ENCODE measurements around the gene CCDC174.
"Not testable (repeated sequence)": the region's sequence is repeated elsewhere in the genome, so short reads cannot be mapped to it uniquely, and the experiment has no call there.

The CCDC174 gene

DNA sequence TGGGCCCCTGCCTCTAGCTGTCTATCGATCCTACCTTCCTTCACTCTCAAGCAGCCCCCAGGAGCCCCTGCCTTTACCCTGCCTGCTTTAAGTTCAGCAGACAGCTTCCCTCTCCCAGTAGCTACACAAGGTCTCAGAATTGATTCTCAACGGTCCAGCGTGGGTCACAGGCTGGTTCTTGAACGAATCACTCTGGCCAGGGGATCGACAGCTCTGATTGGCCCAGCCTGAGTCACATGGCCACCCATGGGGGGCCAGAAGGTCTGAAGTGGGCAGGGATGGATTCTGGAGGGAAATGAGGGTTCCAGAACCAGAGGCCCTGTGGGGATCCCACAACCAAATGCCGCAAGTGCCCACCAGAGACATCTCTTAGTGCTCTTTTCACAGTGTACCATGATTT lies 23.7 kb upstream of the CCDC174 start:
- no peak for DNase-seq

DNA sequence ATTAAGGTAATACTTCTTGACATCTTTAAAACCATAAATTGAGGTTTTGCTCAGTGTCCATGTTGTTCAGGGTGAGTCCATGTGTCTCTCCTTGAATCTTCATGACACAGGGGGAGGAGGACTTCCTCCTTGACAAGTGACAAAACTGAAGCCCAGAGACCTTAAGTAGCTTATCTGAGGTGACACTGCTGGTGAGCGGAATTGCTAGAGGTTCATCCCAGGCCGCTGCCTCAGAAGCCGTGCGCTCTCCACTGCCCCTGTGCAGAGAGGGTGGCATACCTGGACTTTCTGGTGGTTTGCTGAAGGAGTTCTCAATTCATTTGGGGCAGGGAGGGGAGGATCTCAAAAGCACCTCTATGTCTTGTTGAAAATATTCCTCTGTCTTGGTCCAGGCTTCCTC lies 23.2 kb upstream of the CCDC174 start:
- DNase-seq, result no peak

DNA sequence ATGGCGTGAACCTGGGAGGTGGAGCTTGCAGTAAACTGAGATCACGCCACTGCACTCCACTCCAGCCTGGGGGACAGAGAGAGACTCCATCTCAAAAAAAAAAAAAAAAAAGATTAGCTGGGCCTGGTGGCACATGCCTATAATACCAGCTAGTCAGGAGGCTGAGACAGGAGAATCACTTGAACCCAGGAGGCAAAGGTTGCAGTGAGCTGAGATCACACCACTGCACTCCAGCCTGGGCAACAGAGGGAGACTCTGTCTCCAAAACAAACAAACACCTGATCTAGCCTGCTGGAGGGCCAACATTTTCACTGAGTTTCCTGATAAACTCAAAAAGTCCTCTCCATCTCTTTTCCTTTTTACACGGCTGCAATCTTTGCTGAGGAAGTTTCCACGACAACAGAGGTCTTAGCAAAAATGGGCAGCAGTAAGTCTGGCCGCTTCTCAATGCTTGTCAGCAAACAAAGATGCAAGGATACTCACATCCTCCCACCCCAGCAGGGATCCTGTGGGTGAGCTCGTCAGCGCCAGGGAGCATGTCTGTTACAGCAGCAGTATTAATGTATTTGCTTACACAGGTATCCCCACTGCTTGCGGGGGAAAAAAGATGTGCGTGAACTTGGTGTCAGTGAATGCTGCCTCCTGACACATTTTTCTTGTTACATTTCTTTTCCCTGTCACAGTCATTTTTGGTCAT lies 21.0 kb upstream of the CCDC174 start:
- DNase-seq, result no peak

DNA sequence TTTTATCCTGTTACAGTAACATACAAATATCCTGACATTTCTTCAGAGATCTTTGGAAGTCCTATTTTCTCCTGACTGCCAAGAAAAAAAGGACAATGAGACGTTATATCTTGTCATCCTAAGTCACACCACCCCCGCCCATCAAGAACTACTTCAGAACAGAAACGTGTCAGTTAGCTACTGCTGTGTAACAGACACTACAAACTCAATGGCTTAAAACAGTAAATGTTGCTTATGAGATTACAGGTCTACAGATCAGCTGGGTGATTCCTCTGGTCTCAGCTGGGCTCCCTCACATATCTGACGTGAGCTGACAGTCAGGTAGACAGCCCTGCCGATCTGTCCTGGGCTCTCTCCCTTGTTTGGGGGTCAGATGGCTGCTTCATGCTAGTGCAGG lies 20.5 kb upstream of the CCDC174 start:
- no peak for DNase-seq

DNA sequence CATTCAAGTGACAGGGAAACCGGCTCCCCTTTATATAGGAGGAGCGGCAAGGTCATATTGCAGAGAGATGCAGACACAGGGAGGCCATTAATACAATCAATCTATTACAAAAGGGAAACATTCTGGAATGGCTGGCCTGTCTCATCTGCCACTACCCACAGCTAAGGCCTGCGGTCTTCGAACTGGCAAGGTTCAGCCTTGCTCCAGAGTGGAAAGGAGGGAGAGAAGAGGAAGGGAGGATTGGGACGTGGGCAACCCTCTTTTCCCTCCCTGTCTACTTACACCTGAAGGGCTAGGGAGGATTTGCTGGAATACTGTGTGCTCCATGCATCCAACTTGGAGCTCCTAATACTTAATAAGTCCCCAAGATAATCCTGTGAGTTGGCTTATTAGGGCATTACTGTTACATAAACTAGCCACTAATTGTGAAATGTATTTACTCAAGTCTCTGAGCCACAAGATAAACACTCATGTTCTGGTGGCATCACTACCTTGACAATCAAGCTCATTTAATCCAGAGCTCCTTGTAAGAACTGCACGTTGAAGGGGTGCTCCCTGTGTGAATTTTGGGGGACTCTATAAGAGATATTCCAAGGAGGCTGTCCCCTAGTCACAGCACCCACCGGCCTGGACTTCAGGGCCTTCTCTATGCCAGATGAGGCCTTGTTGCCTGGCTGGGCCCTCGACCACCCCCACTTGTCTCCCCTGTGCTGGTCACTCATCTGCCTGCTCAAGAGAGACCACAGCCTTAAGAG lies 19.7 kb upstream of the CCDC174 start:
- no peak for DNase-seq

DNA sequence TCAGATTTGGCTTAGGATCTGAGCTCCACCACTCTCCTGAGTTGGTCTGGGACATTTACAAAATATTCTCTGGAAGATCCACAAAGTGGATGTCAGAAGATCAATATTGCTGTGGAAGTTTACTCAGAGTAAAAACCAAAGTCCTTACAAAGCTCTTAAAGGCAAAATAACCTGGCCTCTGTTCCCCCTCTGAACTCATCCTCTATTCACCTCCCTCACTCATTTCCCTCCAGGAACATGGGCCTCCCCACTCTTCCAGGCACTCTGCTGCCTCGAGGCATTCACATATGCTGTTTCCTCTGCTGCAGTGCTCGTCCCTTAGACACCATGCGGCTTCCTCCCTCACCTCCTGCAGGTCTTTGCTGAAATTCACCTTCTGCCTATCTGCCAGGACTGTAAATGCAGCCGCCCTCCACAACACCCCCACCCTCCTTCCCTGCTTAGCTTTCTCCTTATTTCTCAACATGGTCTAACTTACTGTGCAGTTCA lies 19.1 kb upstream of the CCDC174 start:
- no peak for DNase-seq

DNA sequence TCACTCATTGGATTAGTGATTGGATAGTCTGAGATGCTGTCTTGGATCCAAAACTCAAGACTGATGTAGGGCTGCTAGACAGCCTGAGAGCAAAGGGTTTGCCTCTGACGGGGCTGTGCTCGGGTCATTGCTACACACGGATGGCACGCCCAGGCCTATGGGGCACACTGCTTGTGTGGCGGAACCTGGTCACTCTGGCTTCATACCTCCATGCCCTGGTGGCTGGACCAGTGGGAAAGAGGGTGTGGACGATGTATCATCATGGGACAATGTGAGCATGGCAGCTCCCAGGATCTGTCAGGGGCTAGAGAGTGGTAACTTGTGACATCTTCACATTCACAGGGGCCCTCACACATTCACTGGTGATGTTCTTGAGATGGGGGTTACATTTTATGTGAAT lies 18.1 kb upstream of the CCDC174 start:
- DNase-seq, result no peak

DNA sequence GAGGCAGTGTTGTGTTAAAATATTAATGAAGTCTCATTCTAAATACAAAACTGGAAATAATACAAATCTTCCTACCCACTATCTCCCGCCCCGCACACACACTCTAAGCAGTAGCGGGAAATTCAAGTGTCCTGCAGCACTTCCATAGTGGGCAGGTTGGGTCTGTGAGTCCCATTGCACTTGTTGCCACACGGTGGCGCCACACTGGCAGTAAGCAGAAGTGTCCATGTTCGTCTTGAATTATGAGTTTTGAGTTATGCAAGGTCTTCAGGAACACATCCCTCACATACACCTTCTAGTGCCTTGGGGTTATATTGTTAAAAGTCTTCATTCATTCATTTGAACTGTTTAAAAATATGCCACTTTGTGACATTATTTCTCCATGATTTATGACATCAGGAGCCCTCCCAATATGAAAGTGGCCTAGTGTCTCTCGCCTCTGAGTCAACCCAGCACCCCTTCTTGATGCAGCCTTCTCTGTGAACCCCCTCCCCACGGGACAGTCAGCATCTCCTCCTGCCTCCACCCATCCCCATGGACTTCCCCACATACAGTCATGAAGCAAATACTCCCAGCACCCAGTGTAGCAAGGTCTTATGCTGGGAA lies 17.6 kb upstream of the CCDC174 start:
- DNase-seq, result no peak

DNA sequence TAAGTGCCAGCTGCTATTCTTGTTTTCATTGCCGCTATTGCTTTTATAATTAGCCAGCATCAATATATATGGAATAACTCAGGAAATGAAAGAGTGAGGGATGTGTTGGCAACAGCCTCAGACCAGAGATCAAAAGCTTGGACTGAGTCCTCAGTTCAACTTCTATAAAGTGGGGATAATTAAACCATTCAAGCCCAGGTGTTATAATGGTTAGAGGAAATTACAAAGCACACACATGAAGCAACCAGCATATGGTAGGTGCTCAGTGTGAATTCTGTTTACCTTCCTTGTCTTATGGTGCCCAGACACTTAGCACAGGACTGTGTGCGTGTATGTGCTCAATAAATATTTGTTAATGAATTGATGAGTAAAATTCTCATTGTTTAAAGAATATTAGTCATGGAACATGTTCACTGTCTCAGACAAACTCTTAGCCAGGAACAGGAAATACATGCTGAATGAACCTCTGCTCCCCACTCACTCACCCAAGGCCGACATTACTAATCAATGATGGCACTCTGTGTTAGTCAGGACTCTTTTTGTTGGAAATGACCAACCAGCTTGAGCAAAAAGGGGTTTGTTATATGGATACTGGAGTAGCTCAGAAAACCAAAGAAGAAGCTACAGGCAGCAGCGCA lies 16.7 kb upstream of the CCDC174 start:
- DNase-seq, result no peak

DNA sequence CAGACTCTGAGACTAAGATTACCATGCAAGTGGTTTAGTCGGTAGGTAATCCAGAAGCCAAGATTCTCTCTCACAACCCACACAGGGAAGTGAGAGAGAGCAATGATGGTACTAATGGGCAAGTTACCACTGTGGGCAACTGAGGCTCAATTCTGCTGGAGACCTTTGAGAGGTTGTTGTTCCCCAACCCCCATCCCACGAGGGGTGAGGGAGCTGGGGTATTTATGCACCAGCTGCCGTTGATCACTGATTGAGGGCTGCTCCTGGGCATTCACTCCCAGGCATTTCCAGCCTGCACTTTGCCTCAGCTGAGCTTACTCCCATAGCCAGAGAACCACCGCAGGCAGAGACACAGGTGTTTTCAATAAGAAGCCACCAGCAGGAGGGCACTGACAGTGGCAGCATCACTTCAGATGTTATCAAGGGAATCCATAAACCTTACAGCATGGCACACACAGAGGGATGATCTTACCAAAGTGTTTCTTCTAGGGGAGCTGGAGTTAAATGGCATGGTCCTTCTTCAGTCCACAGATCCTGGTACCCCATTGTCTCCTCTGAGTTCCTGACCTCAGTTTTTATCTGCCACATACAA lies 15.0 kb upstream of the CCDC174 start:
- DNase-seq, result no peak

DNA sequence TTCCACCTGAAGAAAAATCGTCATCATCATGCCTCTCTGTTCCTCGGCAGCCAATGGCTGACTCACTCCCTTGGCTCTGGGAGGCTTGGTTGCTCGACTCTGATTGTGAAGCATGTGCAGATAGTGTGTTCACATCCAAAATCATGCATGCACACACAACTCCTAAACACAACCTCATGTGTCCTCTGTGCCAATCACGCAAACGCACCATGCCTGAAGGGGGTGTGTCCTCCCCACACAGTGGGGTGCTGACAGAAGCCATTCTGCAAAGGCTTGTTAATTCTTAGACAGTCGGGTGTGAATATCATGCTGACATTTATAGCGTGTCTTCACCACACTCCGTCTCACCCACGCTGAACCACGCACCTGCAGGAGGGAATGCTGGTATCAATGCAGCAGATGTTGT lies 11.4 kb upstream of the CCDC174 start:
- DNase-seq, result no peak

DNA sequence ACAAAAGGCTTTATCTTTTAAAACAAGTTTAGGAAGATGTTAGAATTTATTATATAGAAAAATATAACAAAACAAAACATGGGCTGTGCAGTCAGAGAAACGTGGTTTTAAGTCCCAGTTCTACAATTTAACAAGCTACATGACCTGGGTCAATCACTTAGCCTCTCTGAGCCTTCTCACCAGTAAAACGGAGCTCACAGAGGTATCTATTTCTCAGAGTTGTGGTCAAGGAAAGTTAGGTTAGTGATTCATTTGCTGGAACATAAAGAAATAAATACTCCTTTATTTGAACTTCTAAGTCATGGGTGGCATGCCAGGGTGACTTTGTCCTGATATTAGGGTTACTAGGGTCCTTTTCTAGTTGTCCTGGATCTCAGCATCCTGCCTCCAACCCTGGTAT lies 10.8 kb upstream of the CCDC174 start:
- no peak for DNase-seq

DNA sequence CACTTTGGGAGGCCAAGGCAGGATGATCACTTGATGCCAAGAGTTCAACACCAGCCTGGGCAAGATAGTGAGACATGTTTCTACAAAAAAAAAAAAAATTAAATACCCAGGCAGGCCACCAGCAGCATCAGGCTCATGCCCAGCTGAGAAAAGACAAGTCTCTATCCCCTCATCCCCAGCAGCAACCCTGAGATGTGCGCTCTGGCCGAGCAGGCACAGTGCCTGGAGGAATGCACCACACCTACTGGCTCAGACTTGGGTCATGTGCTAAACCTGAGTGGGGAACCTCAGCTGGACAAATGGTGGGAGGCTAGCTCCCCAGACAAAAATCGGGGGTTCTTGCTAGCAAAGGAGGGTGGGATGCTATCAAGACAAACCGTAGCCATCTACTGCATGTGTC lies 10.2 kb upstream of the CCDC174 start:
- DNase-seq, result no peak

DNA sequence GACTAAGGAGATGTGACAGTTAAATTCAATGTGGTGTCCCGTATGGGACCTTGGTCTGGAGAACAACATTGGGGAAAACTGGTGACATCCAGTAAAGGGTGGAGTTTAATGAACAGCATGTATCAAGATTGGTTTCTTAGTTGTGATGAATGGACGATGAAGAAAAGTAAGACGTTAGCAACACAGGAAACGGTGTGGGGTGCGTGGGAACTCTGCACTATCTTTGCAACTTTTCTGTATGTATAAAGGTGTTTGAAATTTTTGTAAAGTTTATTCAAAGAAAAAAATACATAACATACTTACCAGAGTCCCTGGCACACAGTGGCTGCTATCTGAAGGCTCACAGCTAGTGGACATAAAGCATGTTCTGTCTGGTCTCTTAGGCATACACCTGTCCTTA lies 6.1 kb upstream of the CCDC174 start:
- DNase-seq, result no peak

DNA sequence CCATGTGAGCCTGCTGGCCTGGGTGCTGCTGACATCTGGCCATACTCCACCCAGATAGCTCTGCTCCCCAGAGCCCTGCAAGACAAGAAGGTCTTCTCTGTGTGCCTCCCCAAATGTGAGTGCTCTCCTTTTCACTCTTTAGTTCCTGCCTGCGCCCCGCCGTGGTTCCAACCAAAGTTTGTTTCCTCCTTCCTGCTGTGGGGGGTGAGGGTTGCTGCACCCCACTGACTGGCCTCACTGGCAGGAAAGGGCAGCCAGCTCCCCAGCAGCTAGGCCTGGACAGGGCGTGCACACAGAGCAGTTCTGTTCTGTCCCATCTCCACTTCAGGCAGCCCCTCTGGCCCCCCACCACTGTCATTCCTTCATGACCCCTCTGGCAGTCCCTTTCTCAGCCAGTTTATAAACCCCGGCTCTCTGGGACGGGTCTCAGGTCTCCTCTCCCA lies 5.4 kb upstream of the CCDC174 start:
- no peak for DNase-seq

DNA sequence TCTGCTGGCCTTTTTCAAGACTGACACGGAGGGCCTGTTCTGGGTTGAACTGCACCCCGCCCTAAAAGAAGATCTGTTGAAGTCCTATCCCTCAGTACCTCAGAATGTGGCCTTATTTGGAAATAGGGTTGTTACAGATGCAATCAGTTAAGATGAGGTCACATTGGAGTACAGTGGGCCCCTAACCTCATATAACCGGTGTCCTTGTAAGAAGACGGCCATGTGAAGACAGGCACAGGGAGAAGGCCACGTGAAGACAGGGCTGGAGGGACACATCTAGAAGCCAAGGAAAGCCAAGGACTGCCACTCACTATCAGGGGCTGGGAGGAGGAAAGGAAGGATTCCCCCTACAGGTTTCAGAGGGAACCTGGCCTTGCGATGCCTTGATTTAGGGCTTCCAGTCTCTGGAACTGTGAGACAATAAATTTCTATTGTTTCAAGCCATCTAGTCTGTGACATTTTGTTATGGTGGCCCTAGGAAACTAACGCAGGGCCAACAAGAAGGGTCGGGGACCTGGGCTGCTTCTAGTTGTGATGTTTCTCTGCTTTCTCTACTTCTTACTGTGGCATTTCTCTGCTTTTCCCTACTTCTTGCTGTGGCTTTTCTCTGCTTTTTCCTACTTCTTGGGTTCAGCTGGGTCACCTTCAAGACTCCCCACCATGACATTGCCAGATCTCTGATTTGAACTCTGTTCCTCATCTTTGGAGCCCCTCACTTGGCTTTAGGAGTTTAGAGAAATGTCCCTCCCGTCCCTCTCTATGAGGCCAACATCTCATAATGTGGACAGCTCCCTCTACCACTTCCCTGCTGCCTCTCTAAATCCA lies 4.8 kb upstream of the CCDC174 start:
- no peak for DNase-seq

DNA sequence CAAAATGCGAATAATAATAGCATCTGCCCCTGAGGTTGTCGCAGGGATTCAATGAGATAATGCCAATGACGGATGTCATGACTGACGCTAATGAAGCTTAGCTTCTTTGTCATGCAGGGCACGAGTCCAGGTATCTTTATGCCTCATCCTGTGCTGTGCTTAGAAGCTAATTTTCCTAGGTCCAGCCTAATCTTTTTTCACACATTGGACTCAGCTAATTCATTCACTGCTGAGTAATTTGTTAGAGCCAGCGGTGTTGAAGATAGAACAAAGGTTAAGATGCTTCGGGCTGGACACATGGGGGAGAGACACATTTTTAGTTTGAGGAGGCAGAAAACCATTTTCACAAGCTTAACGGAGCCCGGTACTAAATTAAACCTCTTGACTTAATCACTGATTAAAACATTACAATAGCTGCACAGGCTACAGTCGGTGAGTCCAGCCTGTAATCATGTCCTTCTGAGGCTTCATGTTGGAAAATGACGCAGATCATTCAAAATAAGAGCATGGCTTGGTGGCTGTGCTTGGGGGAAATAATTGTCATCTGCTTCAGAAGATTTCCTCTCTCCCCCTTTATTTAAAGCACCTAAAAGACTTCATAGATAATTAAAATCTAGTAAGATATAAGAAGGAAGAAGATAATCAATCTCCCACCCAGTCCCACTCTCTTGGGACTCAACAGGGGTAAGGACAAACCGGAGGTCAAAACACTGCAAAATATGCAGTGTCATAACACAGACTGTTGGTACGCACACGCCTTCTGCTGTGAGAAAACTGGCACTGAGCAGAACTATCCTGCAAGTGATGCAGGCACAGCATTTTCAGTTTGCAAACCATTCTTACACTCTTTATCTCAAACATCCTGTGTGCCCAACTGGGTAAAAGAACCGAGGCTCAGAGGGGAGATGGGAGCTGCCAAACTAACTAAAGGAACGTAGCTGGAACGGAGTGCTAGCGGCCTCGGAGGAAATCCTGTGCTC lies 3.3 kb upstream of the CCDC174 start:
- DNase-seq, result no peak

DNA sequence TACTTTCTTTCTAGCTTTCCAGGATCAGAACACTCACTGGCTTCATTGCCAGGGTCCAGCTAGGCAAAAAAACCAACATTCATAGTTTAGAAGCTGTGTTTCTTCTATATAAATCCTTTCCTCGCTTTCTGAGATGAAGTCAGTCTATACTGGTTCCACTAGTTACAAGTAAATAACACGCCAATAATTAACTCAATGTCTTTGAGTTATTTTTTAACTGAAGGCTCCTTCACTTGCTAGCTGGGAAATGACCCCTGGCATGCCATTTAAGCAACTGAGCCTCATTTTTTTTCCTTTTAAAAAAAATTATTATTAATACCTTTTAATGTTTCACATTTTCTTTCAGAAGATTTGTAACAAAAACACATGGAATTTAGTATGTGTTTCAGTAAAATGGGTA lies 2.1 kb upstream of the CCDC174 start:
- no peak for DNase-seq

DNA sequence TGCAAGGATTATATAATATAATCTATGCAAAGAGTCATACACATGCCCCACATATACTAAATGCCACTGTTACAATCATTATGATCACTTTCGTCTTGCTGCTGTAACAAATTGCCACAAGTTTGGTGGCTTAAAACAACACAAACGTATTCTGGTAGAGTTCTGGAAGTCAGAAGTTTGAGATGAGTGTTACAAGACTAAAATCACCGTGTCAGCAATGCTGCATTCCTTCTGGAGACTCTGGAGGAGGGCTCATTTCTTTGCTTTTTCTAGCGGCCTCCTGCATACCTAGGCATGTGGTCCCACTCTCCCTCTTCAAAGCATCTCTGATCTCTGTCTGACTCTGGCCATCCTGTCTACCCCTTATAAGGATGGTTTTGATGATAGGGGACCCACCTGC lies 1.4 kb upstream of the CCDC174 start:
- no peak for DNase-seq

DNA sequence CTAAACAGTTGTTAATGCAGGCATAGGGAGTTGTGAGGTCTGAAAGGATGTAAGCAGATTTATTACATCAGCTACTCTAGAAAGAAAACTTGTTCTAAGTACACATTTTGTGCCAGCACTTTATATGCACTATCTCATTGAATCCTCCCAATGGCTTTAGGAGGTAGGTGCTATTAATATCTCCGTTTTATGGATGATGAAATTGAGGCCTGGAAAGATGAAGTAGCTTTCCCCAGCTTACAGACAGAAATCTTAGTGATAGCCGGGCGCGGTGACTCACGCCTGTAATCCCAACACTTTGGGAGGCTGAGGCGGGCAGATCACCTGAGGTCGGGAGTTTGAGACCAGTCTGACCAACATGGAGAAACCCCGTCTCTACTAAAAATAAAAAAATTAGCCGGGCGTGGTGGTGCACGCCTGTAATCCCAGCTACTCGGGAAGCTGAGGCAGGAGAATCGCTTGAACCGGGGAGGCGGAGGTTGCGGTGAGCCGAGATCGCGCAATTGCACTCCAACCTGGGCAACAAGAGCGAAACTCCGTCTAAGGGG lies 872 bp downstream of the CCDC174 start:
- DNase-seq, result not testable (repeated sequence)

DNA sequence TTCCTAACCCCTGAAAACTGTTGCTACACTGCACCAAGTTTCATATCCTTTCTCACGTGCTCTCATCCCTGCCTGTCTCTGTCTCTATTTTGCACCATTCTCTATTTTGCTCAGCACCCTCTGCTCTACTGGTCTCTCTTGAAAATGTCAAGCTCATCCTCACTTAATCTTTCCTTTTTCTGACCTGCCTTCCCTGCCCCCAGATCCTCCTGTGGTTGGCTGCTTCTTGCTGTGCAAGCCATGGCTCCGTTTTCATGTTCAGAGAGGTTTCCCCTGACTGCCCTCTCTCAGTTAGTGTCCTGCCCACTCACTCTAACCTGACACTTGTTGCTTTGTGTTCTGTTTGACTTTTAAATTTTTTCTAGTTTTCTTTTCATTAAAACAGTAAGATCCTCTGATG lies 6.0 kb downstream of the CCDC174 start:
- DNase-seq, result no peak
